Measurements from ENCODE around the gene NYAP1. TPM values are rescaled to one million over a fixed set of nuclear protein-coding genes. Genes with fewer than 3 reads are reported as not detected.
A peak's percentile ranks its signal among the peaks of the same experiment; 100 is the strongest.

Gene NYAP1
- total RNA-seq, 1 donor from 2014 or later = 5.2 TPM

- Mint-ChIP-seq H3K4me3 (peak overlapping the region; percentile 50), H3K4me1 (peaks cover 50% of the 10 kb centered on the region), H3K9me3 (no peaks in the 10 kb centered on the region), H3K27ac (ENCODE audit: unreplicated experiment) (peak overlapping the region; percentile 94), H3K36me3 (ENCODE audit: low read depth) (no peaks in the 10 kb centered on the region), H3K27me3 (ENCODE audit: low read depth) (no peaks in the 10 kb centered on the region)
- no peak for TF ChIP-seq CTCF (conservative IDR thresholded peaks at IDR 0.05)
- DNase-seq (ENCODE audit: low read depth, low spot score) = no peak
Observed at GRCh38 chr7:100489121-100489520, 5.4 kb downstream of the NYAP1 start.

GRCh38 chr7:100489824-100490223 lies 6.1 kb downstream of the NYAP1 start:
- peaks cover 48% of the 10 kb centered on the region for H3K4me1 Mint-ChIP-seq
- H3K27me3 Mint-ChIP-seq (ENCODE audit: low read depth) = no peaks in the 10 kb centered on the region
- peak overlapping the region; percentile 94 for H3K27ac Mint-ChIP-seq (ENCODE audit: unreplicated experiment)
- H3K4me3 Mint-ChIP-seq = peak overlapping the region; percentile 50
- H3K36me3 Mint-ChIP-seq (ENCODE audit: low read depth) = no peaks in the 10 kb centered on the region
- DNase-seq (ENCODE audit: low read depth, low spot score) = peak; percentile 91
- H3K9me3 Mint-ChIP-seq = no peaks in the 10 kb centered on the region
- TF ChIP-seq CTCF (conservative IDR thresholded peaks at IDR 0.05) = no peak

GRCh38 chr7:100490483-100491191 lies 6.9 kb downstream of the NYAP1 start:
- DNase-seq (ENCODE audit: low read depth, low spot score) = no peak
- Mint-ChIP-seq H3K4me1 (peaks cover 45% of the 10 kb centered on the region), H3K4me3 (peak overlapping the region; percentile 50), H3K27me3 (ENCODE audit: low read depth) (no peaks in the 10 kb centered on the region), H3K36me3 (ENCODE audit: low read depth) (no peaks in the 10 kb centered on the region), H3K9me3 (no peaks in the 10 kb centered on the region), H3K27ac (ENCODE audit: unreplicated experiment) (peak overlapping the region; percentile 85)
- TF ChIP-seq CTCF (conservative IDR thresholded peaks at IDR 0.05) = no peak

GRCh38 chr7:100491192-100491578 lies 7.5 kb downstream of the NYAP1 start:
- Mint-ChIP-seq H3K4me1 (peaks cover 40% of the 10 kb centered on the region), H3K27ac (ENCODE audit: unreplicated experiment) (no peak overlapping the region), H3K4me3 (no peak overlapping the region), H3K9me3 (no peaks in the 10 kb centered on the region), H3K36me3 (ENCODE audit: low read depth) (no peaks in the 10 kb centered on the region), H3K27me3 (ENCODE audit: low read depth) (no peaks in the 10 kb centered on the region)
- no peak for TF ChIP-seq CTCF (conservative IDR thresholded peaks at IDR 0.05)
- no peak for DNase-seq (ENCODE audit: low read depth, low spot score)

- peaks cover 32% of the 10 kb centered on the region for H3K4me1 Mint-ChIP-seq
- H3K36me3 Mint-ChIP-seq (ENCODE audit: low read depth) = no peaks in the 10 kb centered on the region
- peak; percentile 16 for TF ChIP-seq CTCF (conservative IDR thresholded peaks at IDR 0.05)
- peak overlapping the region; percentile 77 for H3K4me3 Mint-ChIP-seq
- H3K27me3 Mint-ChIP-seq (ENCODE audit: low read depth) = no peaks in the 10 kb centered on the region
- H3K27ac Mint-ChIP-seq (ENCODE audit: unreplicated experiment) = no peak overlapping the region
- no peaks in the 10 kb centered on the region for H3K9me3 Mint-ChIP-seq
- no peak for DNase-seq (ENCODE audit: low read depth, low spot score)
Observed at GRCh38 chr7:100492738-100493475, 9.2 kb downstream of the NYAP1 start.

Measured in neural crest cell (in vitro differentiated cells).